Activated naive CD8-positive, alpha-beta T cell treated with anti-CD3 and anti-CD28 coated beads, Interleukin-2, amount 50 U/mL, for 24 hours (primary cell): ENCODE data around the gene APH1A.

Experiments used
- ATAC-seq: fragments of 150-1000 bp; cut with Tn5 transposase; one replicate; pipeline ENCODE4 v1.10.0; 2021
- DNase-seq: peaks from one replicate; pipeline ENCODE4 v3.0.0; 2021
- H3K27ac Mint-ChIP-seq: one replicate; pipeline ENCODE4 v1.8.0; 2021; ENCODE audit warnings: mild to moderate bottlenecking, mixed read lengths
- H3K27me3 Mint-ChIP-seq: one replicate; pipeline ENCODE4 v1.8.0; 2021; ENCODE audit warnings: mixed read lengths
- H3K36me3 Mint-ChIP-seq: one replicate; pipeline ENCODE4 v1.8.0; 2021; ENCODE audit warnings: low read depth, mixed read lengths
- H3K4me1 Mint-ChIP-seq: one replicate; pipeline ENCODE4 v1.8.0; 2021; ENCODE audit warnings: mixed read lengths
- H3K4me3 Mint-ChIP-seq: one replicate; pipeline ENCODE4 v1.8.0; 2021; ENCODE audit warnings: mild to moderate bottlenecking, moderate library complexity, mixed read lengths
- H3K9me3 Mint-ChIP-seq: one replicate; pipeline ENCODE4 v1.8.0; 2021; ENCODE audit warnings: mixed read lengths

APH1A gene

GRCh38 chr1:150281758-150282557, 13.1 kb upstream of the APH1A start, which contains the start of gene CIART:
Gene CIART, plus strand, starts transcription at chr1:150282554. Its CDS starts 714 bp downstream, at chr1:150283268.
- peaks cover 4% of the 10 kb centered on the region for H3K36me3 Mint-ChIP-seq
- peaks cover 26% of the 10 kb centered on the region for H3K4me1 Mint-ChIP-seq
- peaks cover 7% of the 10 kb centered on the region for H3K27me3 Mint-ChIP-seq
- peak; percentile 96 for ATAC-seq
- peak within 1 kb of the TSS; percentile 81 for H3K27ac Mint-ChIP-seq
- peaks cover 7% of the 10 kb centered on the region for H3K9me3 Mint-ChIP-seq
- peak within 1 kb of the TSS; percentile 78 for H3K4me3 Mint-ChIP-seq
- DNase-seq: peak; percentile 71

DNA sequence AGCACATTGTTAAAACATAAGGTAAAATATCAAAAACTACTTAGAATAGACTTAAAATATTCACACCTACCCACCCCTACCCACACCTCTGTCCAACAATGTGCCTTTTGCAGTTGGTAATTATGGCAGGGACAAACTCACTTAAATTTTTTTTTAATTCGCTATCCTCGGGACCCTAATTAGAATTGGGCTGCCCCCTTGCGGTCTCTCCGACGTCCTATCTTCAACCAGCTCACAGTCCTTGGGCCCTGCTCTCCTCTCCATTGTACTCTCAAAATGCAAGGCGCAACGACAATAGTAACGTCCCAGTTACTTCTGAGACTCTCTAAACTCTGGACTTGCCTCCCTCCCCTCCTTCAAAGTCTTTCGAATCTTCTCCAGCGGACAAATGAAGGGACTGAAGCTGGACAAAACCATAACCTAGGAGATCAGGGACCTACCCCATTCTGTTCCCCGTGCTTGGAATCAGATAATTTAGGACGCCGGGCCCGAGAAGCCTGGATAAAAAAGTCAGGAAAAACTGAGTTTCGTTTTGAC, 12.5 kb upstream of the APH1A start:
- Mint-ChIP-seq H3K27ac (peak overlapping the region; percentile 81), H3K4me3 (peak overlapping the region; percentile 78), H3K36me3 (peaks cover 4% of the 10 kb centered on the region), H3K4me1 (peaks cover 26% of the 10 kb centered on the region), H3K27me3 (peaks cover 7% of the 10 kb centered on the region), H3K9me3 (peaks cover 7% of the 10 kb centered on the region)
- ATAC-seq: peak; percentile 59
- DNase-seq: peak; percentile 72

DNA sequence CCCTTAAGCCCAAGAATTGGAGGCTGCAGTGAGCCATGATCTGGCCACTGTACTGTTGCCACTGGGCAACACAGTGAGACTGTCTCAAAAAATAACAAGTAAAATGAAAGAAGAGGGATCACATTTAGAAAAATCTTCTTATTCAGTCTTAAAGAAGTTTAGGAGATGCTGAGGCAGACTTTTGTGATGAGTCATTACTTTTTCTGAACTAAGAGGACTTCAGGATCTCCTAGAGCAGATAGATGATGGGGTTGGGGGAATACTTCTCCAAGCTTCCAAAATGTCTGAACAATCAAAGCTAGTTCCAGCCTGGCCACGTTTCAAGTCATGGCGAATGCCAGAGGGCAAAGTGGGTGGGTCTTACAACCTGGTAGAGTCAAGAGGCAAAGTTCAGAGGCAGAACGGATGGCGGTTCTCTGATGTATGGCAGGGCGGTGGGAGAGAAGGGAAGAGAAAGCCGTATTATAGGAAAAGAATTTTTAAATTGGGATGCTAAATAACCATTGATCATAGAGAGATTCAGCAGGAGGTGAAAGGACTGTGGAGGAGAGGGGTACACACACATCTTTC, 11.4 kb upstream of the APH1A start:
- Mint-ChIP-seq H3K27ac (no peak overlapping the region), H3K4me3 (no peak overlapping the region), H3K9me3 (peaks cover 7% of the 10 kb centered on the region), H3K4me1 (peaks cover 26% of the 10 kb centered on the region), H3K27me3 (peaks cover 7% of the 10 kb centered on the region), H3K36me3 (peaks cover 4% of the 10 kb centered on the region)
- ATAC-seq (no peak), DNase-seq (no peak)

DNA sequence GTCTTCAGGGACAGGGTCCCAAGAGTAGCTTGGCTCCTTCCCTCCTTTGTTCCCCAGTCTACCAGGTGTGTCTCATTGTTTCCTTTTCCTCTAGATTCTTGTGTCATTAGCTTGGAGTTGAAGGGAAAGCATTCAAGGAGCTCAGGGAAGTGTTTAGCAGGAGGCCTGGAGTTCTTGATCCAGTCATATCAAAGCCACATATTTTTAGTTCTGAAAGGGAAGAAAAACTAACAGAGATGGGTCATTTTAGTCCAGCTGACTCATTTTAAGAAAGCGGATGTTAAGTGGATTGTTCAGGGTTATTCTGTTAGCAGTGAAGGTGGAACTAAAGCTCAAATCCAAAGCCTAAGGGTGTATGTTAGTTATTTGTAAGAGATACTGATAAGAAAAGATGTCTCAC, 4.5 kb upstream of the APH1A start:
- no peak for ATAC-seq
- no peaks in the 10 kb centered on the region for H3K27me3 Mint-ChIP-seq
- peaks cover 4% of the 10 kb centered on the region for H3K36me3 Mint-ChIP-seq
- no peaks in the 10 kb centered on the region for H3K9me3 Mint-ChIP-seq
- no peak overlapping the region for H3K27ac Mint-ChIP-seq
- no peak overlapping the region for H3K4me3 Mint-ChIP-seq
- peaks cover 10% of the 10 kb centered on the region for H3K4me1 Mint-ChIP-seq
- no peak for DNase-seq

GRCh38 chr1:150271291-150271959, 2.6 kb upstream of the APH1A start:
- ATAC-seq (no peak), DNase-seq (no peak)
- peaks cover 25% of the 10 kb centered on the region for H3K4me1 Mint-ChIP-seq
- H3K9me3 Mint-ChIP-seq: no peaks in the 10 kb centered on the region
- peaks cover 22% of the 10 kb centered on the region for H3K36me3 Mint-ChIP-seq
- no peaks in the 10 kb centered on the region for H3K27me3 Mint-ChIP-seq
- H3K4me3 Mint-ChIP-seq: no peak overlapping the region
- no peak overlapping the region for H3K27ac Mint-ChIP-seq

DNA sequence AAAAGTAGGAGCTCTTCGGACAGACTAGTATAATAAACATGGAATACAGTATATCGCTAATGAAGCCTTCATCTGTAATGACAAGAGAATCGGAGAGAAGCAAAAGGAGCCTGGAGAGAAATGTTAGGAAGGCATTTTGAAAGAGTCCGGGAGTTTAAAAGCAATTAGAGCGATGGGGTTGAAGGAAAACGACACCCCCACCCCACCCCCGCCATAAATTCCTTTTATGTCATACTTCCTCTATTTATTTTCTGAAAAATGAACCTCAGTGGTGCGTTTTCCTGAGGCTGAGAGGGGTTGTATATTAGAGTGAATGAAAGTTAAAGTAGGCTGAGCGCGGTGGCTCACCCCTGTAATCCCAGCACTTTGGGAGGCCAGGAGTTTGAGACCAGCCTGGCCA, 635 bp upstream of the APH1A start:
- peak overlapping the region; percentile 95 for H3K27ac Mint-ChIP-seq
- no peaks in the 10 kb centered on the region for H3K27me3 Mint-ChIP-seq
- no peak for ATAC-seq
- peaks cover 25% of the 10 kb centered on the region for H3K4me1 Mint-ChIP-seq
- no peaks in the 10 kb centered on the region for H3K9me3 Mint-ChIP-seq
- DNase-seq: no peak
- H3K36me3 Mint-ChIP-seq: peaks cover 38% of the 10 kb centered on the region
- peak overlapping the region; percentile 91 for H3K4me3 Mint-ChIP-seq

DNA sequence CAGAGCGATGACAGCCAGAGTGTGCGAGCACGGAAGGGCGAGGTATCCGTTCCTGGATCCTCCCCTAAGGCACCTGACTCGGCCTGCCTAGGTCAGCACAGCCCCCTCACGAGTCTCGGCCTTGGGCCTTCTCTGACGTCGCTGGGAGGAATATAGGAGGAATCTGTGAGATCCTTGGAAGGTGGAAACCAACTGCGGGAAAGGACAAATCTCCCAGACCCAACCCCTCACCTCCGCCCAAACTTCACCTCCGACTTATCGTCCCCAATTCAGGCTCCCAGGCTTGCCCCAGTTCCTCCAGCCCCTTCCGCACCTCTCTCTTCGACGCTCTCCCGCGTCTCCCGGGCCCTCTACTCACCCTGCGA, 494 bp downstream of the APH1A start:
- ATAC-seq: no peak
- peak overlapping the region; percentile 95 for H3K27ac Mint-ChIP-seq
- peaks cover 39% of the 10 kb centered on the region for H3K36me3 Mint-ChIP-seq
- H3K9me3 Mint-ChIP-seq: no peaks in the 10 kb centered on the region
- no peaks in the 10 kb centered on the region for H3K27me3 Mint-ChIP-seq
- peak overlapping the region; percentile 91 for H3K4me3 Mint-ChIP-seq
- DNase-seq: peak; percentile 36
- peaks cover 25% of the 10 kb centered on the region for H3K4me1 Mint-ChIP-seq

- ATAC-seq: no peak
- Mint-ChIP-seq H3K27ac (peak overlapping the region; percentile 95), H3K4me3 (peak overlapping the region; percentile 91), H3K9me3 (no peaks in the 10 kb centered on the region), H3K36me3 (peaks cover 39% of the 10 kb centered on the region), H3K4me1 (peaks cover 25% of the 10 kb centered on the region), H3K27me3 (no peaks in the 10 kb centered on the region)
- DNase-seq: no peak
Measured at GRCh38 chr1:150267896-150268295, 920 bp downstream of the APH1A start.

- H3K27ac Mint-ChIP-seq: no peak overlapping the region
- ATAC-seq (no peak), DNase-seq (no peak)
- H3K4me3 Mint-ChIP-seq: no peak overlapping the region
- no peaks in the 10 kb centered on the region for H3K9me3 Mint-ChIP-seq
- peaks cover 7% of the 10 kb centered on the region for H3K27me3 Mint-ChIP-seq
- H3K36me3 Mint-ChIP-seq: peaks cover 37% of the 10 kb centered on the region
- peaks cover 17% of the 10 kb centered on the region for H3K4me1 Mint-ChIP-seq
Measured at GRCh38 chr1:150263549-150263948, 5.3 kb downstream of the APH1A start.

GRCh38 chr1:150262388-150263320, 6.2 kb downstream of the APH1A start:
- Mint-ChIP-seq H3K4me1 (peaks cover 9% of the 10 kb centered on the region), H3K36me3 (peaks cover 29% of the 10 kb centered on the region), H3K4me3 (no peak overlapping the region), H3K9me3 (no peaks in the 10 kb centered on the region), H3K27ac (no peak overlapping the region), H3K27me3 (peaks cover 12% of the 10 kb centered on the region)
- DNase-seq (no peak), ATAC-seq (no peak)

- no peak overlapping the region for H3K27ac Mint-ChIP-seq
- H3K4me3 Mint-ChIP-seq: no peak overlapping the region
- H3K4me1 Mint-ChIP-seq: peaks cover 6% of the 10 kb centered on the region
- no peak for ATAC-seq
- peaks cover 17% of the 10 kb centered on the region for H3K36me3 Mint-ChIP-seq
- H3K27me3 Mint-ChIP-seq: peaks cover 24% of the 10 kb centered on the region
- DNase-seq: no peak
- H3K9me3 Mint-ChIP-seq: no peaks in the 10 kb centered on the region
Measured at GRCh38 chr1:150261367-150261766, 7.4 kb downstream of the APH1A start.

DNA sequence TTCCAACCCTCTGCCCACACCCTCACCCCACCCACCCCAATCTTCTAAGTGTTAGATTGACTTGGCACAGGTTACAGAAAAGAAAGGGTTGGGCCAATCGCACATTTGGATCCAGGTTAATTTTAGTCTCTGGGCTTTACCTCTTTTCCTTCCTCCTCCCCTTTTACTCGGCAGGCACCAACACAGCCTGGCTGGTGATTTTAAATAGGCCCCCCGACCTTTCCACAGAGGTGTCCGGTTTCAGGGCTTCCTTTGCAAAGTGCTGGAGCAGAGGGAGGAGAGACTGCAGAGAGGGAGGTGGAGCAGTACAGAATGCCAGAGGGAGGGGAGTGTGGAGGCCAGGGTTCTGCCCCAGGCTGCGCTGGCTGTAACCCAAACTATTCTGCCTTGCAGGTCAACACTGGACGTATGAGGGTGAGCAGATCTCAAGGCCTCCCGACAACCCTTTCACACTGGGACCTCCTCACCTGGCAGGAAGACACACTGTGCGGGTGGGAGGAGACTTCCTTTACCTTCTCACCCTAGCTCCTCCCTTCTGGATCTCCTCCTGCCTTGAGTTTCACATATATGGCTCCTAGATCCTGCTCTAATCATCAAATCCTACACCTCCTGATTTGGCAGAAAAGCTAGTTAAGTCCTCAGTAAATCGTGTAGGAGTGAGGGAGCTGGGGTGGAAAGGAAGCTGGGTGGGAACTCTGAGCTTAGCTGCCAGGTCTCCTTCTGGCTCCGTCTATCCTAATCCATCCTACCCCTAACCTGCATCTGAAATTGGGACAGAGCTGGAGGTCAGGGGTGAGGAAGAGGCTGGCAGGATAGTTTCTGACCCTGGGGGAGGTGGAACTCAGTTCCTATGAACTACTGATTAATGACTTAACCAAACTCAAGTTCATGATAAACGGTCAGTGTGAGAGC, 8.8 kb downstream of the APH1A start:
- ATAC-seq (no peak), DNase-seq (no peak)
- H3K4me1 Mint-ChIP-seq: peaks cover 17% of the 10 kb centered on the region
- no peaks in the 10 kb centered on the region for H3K9me3 Mint-ChIP-seq
- H3K27me3 Mint-ChIP-seq: peaks cover 29% of the 10 kb centered on the region
- no peak overlapping the region for H3K27ac Mint-ChIP-seq
- peaks cover 6% of the 10 kb centered on the region for H3K36me3 Mint-ChIP-seq
- no peak overlapping the region for H3K4me3 Mint-ChIP-seq

DNA sequence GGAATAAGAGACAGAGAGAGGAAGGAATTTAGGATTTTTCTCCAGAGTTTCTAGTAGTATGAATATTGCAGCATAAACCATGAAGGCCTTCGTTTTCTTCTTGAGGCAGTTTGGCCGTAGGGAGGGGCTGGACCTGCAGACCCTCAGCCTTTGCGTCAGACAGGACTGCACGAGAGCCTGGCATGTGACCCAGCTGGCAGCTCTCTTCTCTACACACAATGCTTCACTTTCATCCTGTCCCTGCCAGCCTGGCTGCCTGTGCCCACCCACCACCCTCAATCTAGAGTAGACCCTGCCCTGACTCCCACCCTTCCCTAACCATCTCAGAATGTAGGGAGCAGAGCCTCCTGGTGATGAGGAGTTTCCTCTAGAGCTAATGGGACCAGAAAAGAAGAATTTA, 9.6 kb downstream of the APH1A start:
- ATAC-seq (no peak), DNase-seq (no peak)
- Mint-ChIP-seq H3K27ac (no peak overlapping the region), H3K4me1 (peaks cover 17% of the 10 kb centered on the region), H3K27me3 (peaks cover 29% of the 10 kb centered on the region), H3K4me3 (no peak overlapping the region), H3K9me3 (no peaks in the 10 kb centered on the region), H3K36me3 (no peaks in the 10 kb centered on the region)
